Measurements from ENCODE around the gene MAST4. TPM values are rescaled to one million over a fixed set of nuclear protein-coding genes. Genes with fewer than 3 reads are reported as not detected.
A peak's percentile ranks its signal among the peaks of the same experiment; 100 is the strongest.

MAST4 gene
- total and polyA plus RNA-seq, 2 donors (not counting 1 experiment from before 2014, with no cell fraction given), result 7.0 to 15.2 TPM

GRCh38 chr5:67208403-67208802, 612.2 kb downstream of the MAST4 start:
- Histone ChIP-seq H3K4me3 (replicated peaks in 1 of 4; ENCODE audit: control extremely low read depth in 1 of 4, insufficient read depth in 1 of 4, low read depth in 3 of 4, low read length in 4 of 4) (no peak overlapping the region), H3K4me2 (ENCODE audit: extremely low read depth, insufficient read depth, low read length) (no peak overlapping the region), H3K27me3 (ENCODE audit: control insufficient read depth, insufficient read depth, low read length) (no peaks in the 10 kb centered on the region), H4K20me1 (ENCODE audit: control insufficient read depth, extremely low read depth, insufficient read depth, low read length) (no peaks in the 10 kb centered on the region), H2AFZ (ENCODE audit: low read length) (no peak overlapping the region), H3K36me3 (ENCODE audit: control insufficient read depth, insufficient read depth, low read length) (no peaks in the 10 kb centered on the region), H3K9ac (ENCODE audit: insufficient read depth, low read length) (no peak overlapping the region), H3K79me2 (ENCODE audit: control insufficient read depth, insufficient read depth, low read length) (no peaks in the 10 kb centered on the region), H3K27ac (ENCODE audit: insufficient read depth, low read length) (no peak overlapping the region), H3K9me3 (ENCODE audit: control insufficient read depth, insufficient read depth, low read depth, low read length) (no peaks in the 10 kb centered on the region), H3K4me1 (ENCODE audit: control insufficient read depth, extremely low read depth, insufficient read depth, low read length) (peaks cover 2% of the 10 kb centered on the region)
- TF ChIP-seq, protein P1, sequence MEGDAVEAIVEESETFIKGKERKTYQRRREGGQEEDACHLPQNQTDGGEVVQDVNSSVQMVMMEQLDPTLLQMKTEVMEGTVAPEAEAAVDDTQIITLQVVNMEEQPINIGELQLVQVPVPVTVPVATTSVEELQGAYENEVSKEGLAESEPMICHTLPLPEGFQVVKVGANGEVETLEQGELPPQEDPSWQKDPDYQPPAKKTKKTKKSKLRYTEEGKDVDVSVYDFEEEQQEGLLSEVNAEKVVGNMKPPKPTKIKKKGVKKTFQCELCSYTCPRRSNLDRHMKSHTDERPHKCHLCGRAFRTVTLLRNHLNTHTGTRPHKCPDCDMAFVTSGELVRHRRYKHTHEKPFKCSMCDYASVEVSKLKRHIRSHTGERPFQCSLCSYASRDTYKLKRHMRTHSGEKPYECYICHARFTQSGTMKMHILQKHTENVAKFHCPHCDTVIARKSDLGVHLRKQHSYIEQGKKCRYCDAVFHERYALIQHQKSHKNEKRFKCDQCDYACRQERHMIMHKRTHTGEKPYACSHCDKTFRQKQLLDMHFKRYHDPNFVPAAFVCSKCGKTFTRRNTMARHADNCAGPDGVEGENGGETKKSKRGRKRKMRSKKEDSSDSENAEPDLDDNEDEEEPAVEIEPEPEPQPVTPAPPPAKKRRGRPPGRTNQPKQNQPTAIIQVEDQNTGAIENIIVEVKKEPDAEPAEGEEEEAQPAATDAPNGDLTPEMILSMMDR (conservative IDR thresholded peaks at IDR 0.05 in 1 of 2, IDR thresholded peaks at IDR 0.05 in 1 of 2; ENCODE audit: low read depth in 1 of 2, low read length in 2 of 2), result no peak
- TF ChIP-seq EZH2 (IDR thresholded peaks at IDR 0.05; ENCODE audit: low read length, missing control alignments), result no peak
- DNase-seq (ENCODE audit: low read depth in 2 of 2), result no peak

GRCh38 chr5:67209141-67209771, 613.1 kb downstream of the MAST4 start:
- Histone ChIP-seq H3K79me2 (ENCODE audit: control insufficient read depth, insufficient read depth, low read length) (no peaks in the 10 kb centered on the region), H3K4me1 (ENCODE audit: control insufficient read depth, extremely low read depth, insufficient read depth, low read length) (peaks cover 2% of the 10 kb centered on the region), H4K20me1 (ENCODE audit: control insufficient read depth, extremely low read depth, insufficient read depth, low read length) (no peaks in the 10 kb centered on the region), H3K27me3 (ENCODE audit: control insufficient read depth, insufficient read depth, low read length) (no peaks in the 10 kb centered on the region), H3K36me3 (ENCODE audit: control insufficient read depth, insufficient read depth, low read length) (no peaks in the 10 kb centered on the region), H3K27ac (ENCODE audit: insufficient read depth, low read length) (no peak overlapping the region), H3K4me2 (ENCODE audit: extremely low read depth, insufficient read depth, low read length) (peak overlapping the region; percentile 52), H3K9me3 (ENCODE audit: control insufficient read depth, insufficient read depth, low read depth, low read length) (no peaks in the 10 kb centered on the region), H3K9ac (ENCODE audit: insufficient read depth, low read length) (no peak overlapping the region), H2AFZ (ENCODE audit: low read length) (peak overlapping the region; percentile 65), H3K4me3 (replicated peaks in 1 of 4; ENCODE audit: control extremely low read depth in 1 of 4, insufficient read depth in 1 of 4, low read depth in 3 of 4, low read length in 4 of 4) (no peak overlapping the region)
- TF ChIP-seq, protein P1 (conservative IDR thresholded peaks at IDR 0.05 in 1 of 2, IDR thresholded peaks at IDR 0.05 in 1 of 2; ENCODE audit: low read depth in 1 of 2, low read length in 2 of 2), result peak; percentile 67 to 73
- no peak for TF ChIP-seq EZH2 (IDR thresholded peaks at IDR 0.05; ENCODE audit: low read length, missing control alignments)
- DNase-seq (ENCODE audit: low read depth in 2 of 2), result peak; percentile 73 to 80

DNA sequence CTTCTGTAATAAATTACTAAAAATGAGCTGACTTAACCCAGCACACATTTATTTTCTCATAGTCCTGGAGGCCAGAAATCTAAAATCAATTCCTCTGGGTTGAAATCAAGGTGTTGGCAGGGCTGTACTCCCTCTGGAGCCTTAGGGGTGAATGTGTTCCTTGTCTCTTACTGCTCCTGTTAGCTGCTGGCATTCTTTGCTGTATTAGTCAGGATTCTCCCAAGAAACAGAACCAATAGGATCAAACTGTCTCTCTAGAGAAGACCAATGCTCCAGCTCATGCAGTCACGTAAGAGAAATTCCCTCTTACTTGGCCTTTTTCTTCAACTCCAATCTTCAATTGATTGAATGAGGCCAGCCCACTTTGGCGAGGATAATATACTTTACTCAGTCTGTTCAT, 615.7 kb downstream of the MAST4 start:
- Histone ChIP-seq H3K4me2 (ENCODE audit: extremely low read depth, insufficient read depth, low read length) (no peak overlapping the region), H3K27me3 (ENCODE audit: control insufficient read depth, insufficient read depth, low read length) (no peaks in the 10 kb centered on the region), H3K27ac (ENCODE audit: insufficient read depth, low read length) (no peak overlapping the region), H3K4me1 (ENCODE audit: control insufficient read depth, extremely low read depth, insufficient read depth, low read length) (peaks cover 12% of the 10 kb centered on the region), H3K9me3 (ENCODE audit: control insufficient read depth, insufficient read depth, low read depth, low read length) (no peaks in the 10 kb centered on the region), H3K36me3 (ENCODE audit: control insufficient read depth, insufficient read depth, low read length) (no peaks in the 10 kb centered on the region), H3K4me3 (replicated peaks in 1 of 4; ENCODE audit: control extremely low read depth in 1 of 4, insufficient read depth in 1 of 4, low read depth in 3 of 4, low read length in 4 of 4) (no peak overlapping the region), H4K20me1 (ENCODE audit: control insufficient read depth, extremely low read depth, insufficient read depth, low read length) (no peaks in the 10 kb centered on the region), H2AFZ (ENCODE audit: low read length) (no peak overlapping the region), H3K9ac (ENCODE audit: insufficient read depth, low read length) (no peak overlapping the region), H3K79me2 (ENCODE audit: control insufficient read depth, insufficient read depth, low read length) (no peaks in the 10 kb centered on the region)
- peak; percentile 71 to 94 for DNase-seq (ENCODE audit: low read depth in 2 of 2)
- TF ChIP-seq EZH2 (IDR thresholded peaks at IDR 0.05; ENCODE audit: low read length, missing control alignments), result no peak
- TF ChIP-seq, protein P1 (conservative IDR thresholded peaks at IDR 0.05 in 1 of 2, IDR thresholded peaks at IDR 0.05 in 1 of 2; ENCODE audit: low read depth in 1 of 2, low read length in 2 of 2), result no peak

All from fibroblast of lung (primary cell).